Liver (tissue), 9 donors: Measurements from ENCODE around the gene ZNF212. TPM values are rescaled to one million over a fixed set of nuclear protein-coding genes. Genes with fewer than 3 reads are reported as not detected.

Experiments used
- DNase-seq: peaks from one replicate; pipeline ENCODE4 v3.0.0-alpha.2; 2017; ENCODE audit warnings: low spot score
- H3K27ac ChIP-seq, 2 donors: one replicate each; pipeline ENCODE4 v1.7.0; 2013; ENCODE audit warnings: inconsistent platforms in 2 of 2, low read length in 2 of 2, control low read depth in 1 of 2, low read depth in 1 of 2, mild to moderate bottlenecking in 1 of 2
- H3K27me3 ChIP-seq, 4 donors: one replicate each; pipeline versions ENCODE4 v1.6.1 to v1.7.0; 2013; ENCODE audit warnings: low read length in 3 of 4, inconsistent platforms in 1 of 4, mild to moderate bottlenecking in 1 of 4, moderate library complexity in 1 of 4; ENCODE audit not compliant: control insufficient read depth in 4 of 4, insufficient read depth in 4 of 4
- H3K36me3 ChIP-seq, 4 donors: one replicate each; pipeline versions ENCODE4 v1.6.1 to v1.7.0; 2013; ENCODE audit warnings: low read length in 3 of 4, mild to moderate bottlenecking in 3 of 4, low read depth in 1 of 4, moderate library complexity in 1 of 4; ENCODE audit not compliant: control insufficient read depth in 4 of 4, insufficient read depth in 3 of 4
- H3K4me1 ChIP-seq, 4 donors: one replicate each; pipeline versions ENCODE4 v1.6.1 to v1.7.0; 2013; ENCODE audit warnings: low read length in 3 of 4, mild to moderate bottlenecking in 3 of 4, moderate library complexity in 1 of 4; ENCODE audit not compliant: control insufficient read depth in 4 of 4, insufficient read depth in 4 of 4
- H3K4me3 ChIP-seq, 3 donors: one replicate each; pipeline versions ENCODE4 v1.6.1 to v1.7.0; 2013; ENCODE audit warnings: low read length in 3 of 3, control low read depth in 1 of 3, low read depth in 1 of 3, mild to moderate bottlenecking in 1 of 3
- H3K9ac ChIP-seq, 2 donors: one replicate each; pipeline ENCODE4 v1.7.0; 2013; ENCODE audit warnings: low read length in 2 of 2, mild to moderate bottlenecking in 2 of 2, moderate library complexity in 2 of 2, control low read depth in 1 of 2, low read depth in 1 of 2
- H3K9me3 ChIP-seq, 4 donors: one replicate each; pipeline versions ENCODE4 v1.6.1 to v1.7.0; 2013; ENCODE audit warnings: low read length in 3 of 4; ENCODE audit not compliant: control insufficient read depth in 4 of 4
- FOXA1 ChIP-seq: IDR thresholded peaks from 2 replicates; pipeline ENCODE4 v1.6.1; 2016; ENCODE audit warnings: antibody characterized with exemption
- FOXA2 ChIP-seq: IDR thresholded peaks from 2 replicates; pipeline ENCODE4 v1.6.1; 2016; ENCODE audit warnings: antibody characterized with exemption
- GABPA ChIP-seq, 2 donors: IDR thresholded peaks in 1 of 2; conservative IDR thresholded peaks in 1 of 2; 2 replicates each; pipeline ENCODE4 v1.6.1; 2016; ENCODE audit warnings: antibody characterized with exemption in 2 of 2, mild to moderate bottlenecking in 1 of 2, moderate library complexity in 1 of 2
- HNF4A ChIP-seq, 2 donors: conservative IDR thresholded peaks; 2 replicates each; pipeline ENCODE4 v1.6.1; 2016; ENCODE audit warnings: antibody characterized with exemption in 2 of 2, mild to moderate bottlenecking in 2 of 2
- HNF4G ChIP-seq: IDR thresholded peaks from 2 replicates; pipeline ENCODE4 v1.6.1; 2016; ENCODE audit warnings: antibody characterized with exemption
- JUND ChIP-seq, 2 donors: IDR thresholded peaks; 2 replicates each; pipeline ENCODE4 v1.6.1; 2016; ENCODE audit warnings: antibody characterized with exemption in 2 of 2
- NR2F2 ChIP-seq: IDR thresholded peaks from 2 replicates; pipeline ENCODE4 v1.6.1; 2016; ENCODE audit warnings: antibody characterized with exemption
- RAD21 ChIP-seq, 2 donors: IDR thresholded peaks; 2 replicates each; pipeline ENCODE4 v1.6.1; 2016; ENCODE audit warnings: antibody characterized with exemption in 2 of 2, mild to moderate bottlenecking in 2 of 2
- SP1 ChIP-seq: IDR thresholded peaks from 2 replicates; pipeline ENCODE4 v1.6.1; 2018; ENCODE audit warnings: antibody characterized with exemption, mild to moderate bottlenecking
- TAF1 ChIP-seq: conservative IDR thresholded peaks from 2 replicates; pipeline ENCODE4 v1.6.1; 2016; ENCODE audit warnings: antibody characterized with exemption, mild to moderate bottlenecking
- WGBS: extraction: QIAGEN DNeasy Blood & Tissue Kit; methylation state at CpG from one replicate; pipeline ENCODE4 v1.1.7; 2013; 5-methylcytosine and 5-hydroxymethylcytosine counted together
- polyA plus RNA-seq, 2 donors: library from polyadenylated mRNA; stranded (reverse) in 1 of 2; unstranded in 1 of 2; fragments of 200-250 nt in 1 of 2; fragments of >200 nt in 1 of 2; fragmentation: Nextera tagmentation in 1 of 2; extraction: Ambion mirVana in 1 of 2; gene quantifications; one replicate each; pipeline versions ENCODE4 v1.2.1 to v1.2.3, GENCODE V29; 2013 to 2015
- total RNA-seq, 2 donors: library from RNA; depleted of rRNA; stranded (reverse); fragments of >200 nt; gene quantifications; one replicate each; pipeline ENCODE4 v1.2.3, GENCODE V29; 2014
- TF ChIP-seq, protein P1 (sequence below): IDR thresholded peaks from 2 replicates; pipeline ENCODE4 v1.6.1; 2016; ENCODE audit warnings: antibody characterized with exemption, mild to moderate bottlenecking
- TF ChIP-seq, protein P2 (sequence below): fragments of 150-350 bp; IDR thresholded peaks from 2 replicates; pipeline ENCODE4 v1.5.1; 2017; ENCODE audit warnings: improper control_type of control experiment, low read depth, low read length; ENCODE audit not compliant: missing input control
- donor health status: healthy.
- donor health status: healthy.
- donor health status: healthy.
- donor health status: healthy.
- donor health status: healthy.

The ZNF212 gene
- total and polyA plus RNA-seq, 4 donors, result 3.4 to 4.9 (median 3.7) TPM

DNA sequence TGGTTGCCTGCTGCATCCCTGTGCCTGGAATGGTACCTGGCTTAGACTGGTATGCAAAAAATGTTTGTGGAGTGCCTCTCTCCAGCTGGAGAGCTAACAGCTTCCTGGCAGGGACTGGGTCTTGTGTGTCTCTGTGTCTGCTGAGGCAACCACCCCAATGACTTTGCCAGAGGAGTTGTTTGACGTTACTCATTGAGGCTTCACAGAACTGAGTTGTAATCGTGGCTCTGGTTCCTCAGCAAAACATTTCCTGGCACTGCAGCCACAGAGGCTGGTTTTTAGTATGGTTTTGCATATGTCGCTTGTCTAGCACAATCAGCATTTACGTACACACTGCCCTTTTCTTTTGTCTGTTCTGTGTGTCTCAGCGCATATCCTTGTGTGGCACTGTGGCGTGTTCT lies 36.6 kb upstream of the ZNF212 start:
- H3K4me3 ChIP-seq, result no peak overlapping the region
- H3K27me3 ChIP-seq, result no peaks in the 10 kb centered on the region
- H3K36me3 ChIP-seq, result peaks cover 26 to 71% (median 54%) of the 10 kb centered on the region in 4 donors
- DNase-seq, result no peak
- no peak overlapping the region for H3K27ac ChIP-seq
- no peaks in the 10 kb centered on the region for H3K4me1 ChIP-seq
- H3K9ac ChIP-seq, result no peak overlapping the region
- TF ChIP-seq, protein P1, sequence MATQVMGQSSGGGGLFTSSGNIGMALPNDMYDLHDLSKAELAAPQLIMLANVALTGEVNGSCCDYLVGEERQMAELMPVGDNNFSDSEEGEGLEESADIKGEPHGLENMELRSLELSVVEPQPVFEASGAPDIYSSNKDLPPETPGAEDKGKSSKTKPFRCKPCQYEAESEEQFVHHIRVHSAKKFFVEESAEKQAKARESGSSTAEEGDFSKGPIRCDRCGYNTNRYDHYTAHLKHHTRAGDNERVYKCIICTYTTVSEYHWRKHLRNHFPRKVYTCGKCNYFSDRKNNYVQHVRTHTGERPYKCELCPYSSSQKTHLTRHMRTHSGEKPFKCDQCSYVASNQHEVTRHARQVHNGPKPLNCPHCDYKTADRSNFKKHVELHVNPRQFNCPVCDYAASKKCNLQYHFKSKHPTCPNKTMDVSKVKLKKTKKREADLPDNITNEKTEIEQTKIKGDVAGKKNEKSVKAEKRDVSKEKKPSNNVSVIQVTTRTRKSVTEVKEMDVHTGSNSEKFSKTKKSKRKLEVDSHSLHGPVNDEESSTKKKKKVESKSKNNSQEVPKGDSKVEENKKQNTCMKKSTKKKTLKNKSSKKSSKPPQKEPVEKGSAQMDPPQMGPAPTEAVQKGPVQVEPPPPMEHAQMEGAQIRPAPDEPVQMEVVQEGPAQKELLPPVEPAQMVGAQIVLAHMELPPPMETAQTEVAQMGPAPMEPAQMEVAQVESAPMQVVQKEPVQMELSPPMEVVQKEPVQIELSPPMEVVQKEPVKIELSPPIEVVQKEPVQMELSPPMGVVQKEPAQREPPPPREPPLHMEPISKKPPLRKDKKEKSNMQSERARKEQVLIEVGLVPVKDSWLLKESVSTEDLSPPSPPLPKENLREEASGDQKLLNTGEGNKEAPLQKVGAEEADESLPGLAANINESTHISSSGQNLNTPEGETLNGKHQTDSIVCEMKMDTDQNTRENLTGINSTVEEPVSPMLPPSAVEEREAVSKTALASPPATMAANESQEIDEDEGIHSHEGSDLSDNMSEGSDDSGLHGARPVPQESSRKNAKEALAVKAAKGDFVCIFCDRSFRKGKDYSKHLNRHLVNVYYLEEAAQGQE, result no peak
- TF ChIP-seq JUND (IDR thresholded peaks at IDR 0.05) (no peak), FOXA1 (no peak), HNF4A (conservative IDR thresholded peaks at IDR 0.05) (no peak), FOXA2 (no peak), SP1 (no peak), TAF1 (no peak), NR2F2 (no peak), RAD21 (IDR thresholded peaks at IDR 0.05) (no peak)
- 92% methylated on average over 6 of the region's 6 CpGs for WGBS
- H3K9me3 ChIP-seq, result no peaks in the 10 kb centered on the region

DNA sequence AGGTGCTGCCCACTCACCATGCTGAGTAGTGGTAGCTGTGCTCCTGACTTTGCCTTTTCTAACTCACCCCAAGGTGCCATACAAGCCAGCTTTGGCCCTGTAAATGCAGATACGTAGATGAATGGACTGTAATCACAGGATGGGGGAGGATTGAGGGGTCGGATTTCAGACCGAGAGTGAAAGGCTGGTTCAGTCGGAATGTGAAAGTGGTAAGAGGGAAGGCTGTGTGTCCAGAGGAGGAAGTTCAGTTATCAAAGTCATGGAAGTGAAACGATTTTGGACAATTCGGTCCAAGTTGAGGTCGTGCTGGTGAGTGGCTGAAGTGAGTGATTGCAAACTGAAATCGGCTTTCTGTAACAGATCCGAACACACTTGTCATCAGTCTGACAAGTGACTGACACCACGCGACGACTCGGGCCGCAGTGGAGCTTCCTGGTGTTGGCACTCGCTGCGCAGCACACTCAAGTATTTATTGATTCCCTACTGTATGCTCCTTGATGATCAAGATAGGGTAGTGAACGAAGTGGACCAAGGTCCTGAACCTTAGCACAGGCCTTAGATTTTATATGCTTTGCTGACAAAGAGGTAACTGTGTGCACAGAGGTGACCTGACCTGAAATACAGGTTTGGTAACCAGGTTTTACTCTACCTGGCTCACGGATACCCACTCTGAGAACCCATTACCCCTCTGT lies 33.6 kb upstream of the ZNF212 start:
- no peaks in the 10 kb centered on the region for H3K9me3 ChIP-seq
- H3K27ac ChIP-seq, result no peak overlapping the region
- WGBS, result 75% methylated on average over 18 of the region's 18 CpGs
- no peaks in the 10 kb centered on the region for H3K27me3 ChIP-seq
- TF ChIP-seq GABPA (IDR thresholded peaks at IDR 0.05 in 1 of 2, conservative IDR thresholded peaks at IDR 0.05 in 1 of 2) (no peak), HNF4G (no peak), FOXA1 (no peak), JUND (IDR thresholded peaks at IDR 0.05) (no peak), RAD21 (IDR thresholded peaks at IDR 0.05) (no peak)
- DNase-seq, result no peak
- H3K4me3 ChIP-seq, result no peak overlapping the region
- no peaks in the 10 kb centered on the region for H3K4me1 ChIP-seq
- no peak overlapping the region for H3K9ac ChIP-seq
- H3K36me3 ChIP-seq, result peaks cover 22 to 74% (median 51%) of the 10 kb centered on the region in 4 donors

DNA sequence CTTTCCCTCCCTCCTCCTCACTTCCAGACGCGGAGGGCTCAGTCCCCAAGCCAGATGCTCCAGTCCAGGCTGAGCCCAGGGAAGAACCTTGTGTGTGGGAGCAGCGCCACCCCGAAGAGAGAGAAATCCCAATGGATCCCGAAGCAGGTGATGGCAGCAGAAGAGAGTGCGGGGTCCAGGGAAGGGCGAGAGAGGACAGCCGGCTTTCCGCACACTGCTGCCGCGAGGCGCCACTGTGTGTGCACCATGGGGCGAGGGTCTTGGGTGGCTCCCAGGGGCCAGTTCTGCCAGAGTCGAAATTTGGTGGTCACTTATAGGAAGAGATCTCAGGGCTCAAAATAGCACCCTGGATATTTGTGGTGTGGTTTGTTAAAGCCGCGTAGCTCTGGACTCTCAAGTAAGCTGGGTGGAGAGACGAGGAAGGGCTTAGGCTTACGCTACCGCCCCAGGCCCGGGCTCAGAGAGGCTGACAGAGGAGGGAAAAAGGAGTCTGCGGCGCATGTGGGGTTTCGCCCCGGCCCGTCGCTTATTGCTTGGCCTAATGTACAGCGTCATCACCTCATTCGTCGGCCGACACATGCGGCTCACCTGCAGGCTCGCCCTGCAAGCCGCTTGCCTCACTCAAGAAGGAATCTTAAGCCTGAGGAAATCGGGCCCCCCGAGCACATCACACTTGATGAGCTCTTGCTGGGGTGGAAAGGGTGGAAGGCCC lies 32.0 kb upstream of the ZNF212 start:
- H3K9ac ChIP-seq, result no peak overlapping the region
- WGBS, result 89% methylated on average over 35 of the region's 35 CpGs
- no peaks in the 10 kb centered on the region for H3K4me1 ChIP-seq
- no peak for DNase-seq
- H3K27ac ChIP-seq, result no peak overlapping the region
- H3K4me3 ChIP-seq, result no peak overlapping the region
- TF ChIP-seq, protein P2, sequence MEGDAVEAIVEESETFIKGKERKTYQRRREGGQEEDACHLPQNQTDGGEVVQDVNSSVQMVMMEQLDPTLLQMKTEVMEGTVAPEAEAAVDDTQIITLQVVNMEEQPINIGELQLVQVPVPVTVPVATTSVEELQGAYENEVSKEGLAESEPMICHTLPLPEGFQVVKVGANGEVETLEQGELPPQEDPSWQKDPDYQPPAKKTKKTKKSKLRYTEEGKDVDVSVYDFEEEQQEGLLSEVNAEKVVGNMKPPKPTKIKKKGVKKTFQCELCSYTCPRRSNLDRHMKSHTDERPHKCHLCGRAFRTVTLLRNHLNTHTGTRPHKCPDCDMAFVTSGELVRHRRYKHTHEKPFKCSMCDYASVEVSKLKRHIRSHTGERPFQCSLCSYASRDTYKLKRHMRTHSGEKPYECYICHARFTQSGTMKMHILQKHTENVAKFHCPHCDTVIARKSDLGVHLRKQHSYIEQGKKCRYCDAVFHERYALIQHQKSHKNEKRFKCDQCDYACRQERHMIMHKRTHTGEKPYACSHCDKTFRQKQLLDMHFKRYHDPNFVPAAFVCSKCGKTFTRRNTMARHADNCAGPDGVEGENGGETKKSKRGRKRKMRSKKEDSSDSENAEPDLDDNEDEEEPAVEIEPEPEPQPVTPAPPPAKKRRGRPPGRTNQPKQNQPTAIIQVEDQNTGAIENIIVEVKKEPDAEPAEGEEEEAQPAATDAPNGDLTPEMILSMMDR, result no peak
- peaks cover 22 to 80% (median 56%) of the 10 kb centered on the region in 4 donors for H3K36me3 ChIP-seq
- H3K27me3 ChIP-seq, result no peaks in the 10 kb centered on the region
- H3K9me3 ChIP-seq, result no peaks in the 10 kb centered on the region
